Testis (tissue), 3 donors: ENCODE measurements around the gene ANO2. TPM values are rescaled to one million over a fixed set of nuclear protein-coding genes. Genes with fewer than 3 reads are reported as not detected.
A peak's percentile ranks its signal among the peaks of the same experiment; 100 is the strongest.

Source experiments
- DNase-seq: peaks from one replicate; pipeline ENCODE4 v3.0.0-alpha.2; 2019
- H3K27ac ChIP-seq, 2 donors: fragments of 200-600 bp; sonication (generic); one replicate each; pipeline ENCODE4 v1.5.1; 2019
- H3K27me3 ChIP-seq: fragments of 200-600 bp; sonication (generic); one replicate; pipeline ENCODE4 v1.5.1; 2019
- H3K36me3 ChIP-seq: fragments of 200-600 bp; sonication (generic); one replicate; pipeline ENCODE4 v1.5.1; 2017; ENCODE audit warnings: low read depth; ENCODE audit errors: missing control alignments
- H3K4me1 ChIP-seq: fragments of 200-600 bp; sonication (generic); one replicate; pipeline ENCODE4 v1.5.1; 2019
- H3K4me3 ChIP-seq, 2 donors: fragments of 200-600 bp; sonication (generic); one replicate each; pipeline ENCODE4 v1.5.1; 2017 to 2019
- H3K9me3 ChIP-seq: fragments of 200-600 bp; sonication (generic); one replicate; pipeline ENCODE4 v1.5.1; 2017
- CTCF ChIP-seq, 3 experiments: fragments of 450-650 bp in 2 of 3; fragments of 200-600 bp in 1 of 3; sonication (generic) in 1 of 3; IDR thresholded peaks; one replicate each; pipeline ENCODE4 v1.5.1; 2016 to 2019; ENCODE audit warnings: antibody characterized with exemption in 3 of 3, mild to moderate bottlenecking in 2 of 3, moderate library complexity in 1 of 3
- POLR2A ChIP-seq: fragments of 450-650 bp; IDR thresholded peaks from one replicate; pipeline ENCODE4 v1.6.1; 2017; ENCODE audit warnings: antibody characterized with exemption, mild to moderate bottlenecking, moderate library complexity
- WGBS, 2 donors: methylation state at CpG; one replicate each; pipeline ENCODE4 v1.1.5; 2018; 5-methylcytosine and 5-hydroxymethylcytosine counted together
- intact Hi-C: fragments of 100-400 bp; cut with DNase I; formaldehyde crosslinking; loops from one replicate; pipeline ENCODE4 v1.15.1; 2023; ENCODE audit warnings: low total_unique reads
- polyA plus RNA-seq: library from polyadenylated mRNA; stranded (reverse); fragments of 350-450 nt; fragmentation: Illumina TruSeq; extraction: RNeasy Lipid Tissue Mini Kit (QIAGEN cat#74804); gene quantifications from one replicate; pipeline ENCODE4 v1.2.3, GENCODE V29; 2014; ENCODE audit warnings: low read depth, low replicate concordance; ENCODE audit not compliant: insufficient read depth
- total RNA-seq, 2 donors: library from RNA; depleted of rRNA; stranded (reverse); fragments of >200 nt; gene quantifications; one replicate each; pipeline ENCODE4 v1.2.3, GENCODE V29; 2016

Gene ANO2
- total and polyA plus RNA-seq, 3 donors from 2014 or later, result 9.8 to 24.5 (median 24.4) TPM

DNA sequence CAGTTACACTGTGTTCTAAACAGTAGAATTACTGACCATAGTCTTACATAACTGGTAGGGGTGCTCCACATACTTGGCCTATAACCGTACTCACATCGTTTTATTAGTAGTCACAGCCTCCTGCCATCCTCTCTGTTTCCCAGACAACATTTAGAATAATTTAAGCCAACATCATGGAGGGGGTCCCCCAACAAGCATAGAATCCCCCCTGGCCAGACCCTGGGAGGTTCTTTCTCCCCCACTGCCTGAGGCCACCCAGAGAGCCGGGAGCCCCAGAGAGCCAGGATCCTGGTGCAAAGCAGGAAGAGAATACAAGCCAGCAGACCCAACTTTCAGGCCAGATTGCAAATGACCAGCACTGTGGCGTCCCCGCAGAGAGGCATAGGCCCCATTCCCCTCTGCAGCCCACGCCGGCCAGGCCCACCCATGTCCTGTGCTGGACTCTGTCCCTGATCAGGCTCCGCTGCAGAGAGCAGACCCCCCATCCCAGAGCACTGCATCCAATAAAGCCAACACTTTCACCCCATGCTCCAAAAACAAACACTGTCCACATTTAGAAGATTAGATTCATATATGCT lies 317.9 kb downstream of the ANO2 start:
- peaks cover 5% of the 10 kb centered on the region for H3K4me1 ChIP-seq
- no peak overlapping the region for H3K27ac ChIP-seq
- no peaks in the 10 kb centered on the region for H3K36me3 ChIP-seq
- H3K9me3 ChIP-seq, result no peaks in the 10 kb centered on the region
- TF ChIP-seq CTCF (IDR thresholded peaks at IDR 0.05), result no peak
- DNase-seq, result no peak
- 55 to 69% methylated on average over 3 to 8 of the region's 8 CpGs for WGBS, 2 donors
- H3K27me3 ChIP-seq, result no peaks in the 10 kb centered on the region
- intact Hi-C loops, result no loop called here
- no peak overlapping the region for H3K4me3 ChIP-seq

GRCh38 chr12:5626151-5626550 lies 318.9 kb downstream of the ANO2 start:
- no peaks in the 10 kb centered on the region for H3K9me3 ChIP-seq
- peak overlapping the region in 1 of 2 donors; percentile 3 for H3K27ac ChIP-seq
- 89 to 93% methylated on average over 7 of the region's 7 CpGs for WGBS, 2 donors
- no peak overlapping the region for H3K4me3 ChIP-seq
- TF ChIP-seq POLR2A (no peak), CTCF (IDR thresholded peaks at IDR 0.05) (no peak)
- intact Hi-C loops, result no loop called here
- DNase-seq, result no peak
- H3K4me1 ChIP-seq, result peaks cover 5% of the 10 kb centered on the region
- H3K27me3 ChIP-seq, result no peaks in the 10 kb centered on the region
- no peaks in the 10 kb centered on the region for H3K36me3 ChIP-seq

GRCh38 chr12:5624486-5625272 lies 320.4 kb downstream of the ANO2 start:
- intact Hi-C loops, result no loop called here
- no peak overlapping the region for H3K27ac ChIP-seq
- TF ChIP-seq POLR2A (no peak), CTCF (IDR thresholded peaks at IDR 0.05) (no peak)

DNA sequence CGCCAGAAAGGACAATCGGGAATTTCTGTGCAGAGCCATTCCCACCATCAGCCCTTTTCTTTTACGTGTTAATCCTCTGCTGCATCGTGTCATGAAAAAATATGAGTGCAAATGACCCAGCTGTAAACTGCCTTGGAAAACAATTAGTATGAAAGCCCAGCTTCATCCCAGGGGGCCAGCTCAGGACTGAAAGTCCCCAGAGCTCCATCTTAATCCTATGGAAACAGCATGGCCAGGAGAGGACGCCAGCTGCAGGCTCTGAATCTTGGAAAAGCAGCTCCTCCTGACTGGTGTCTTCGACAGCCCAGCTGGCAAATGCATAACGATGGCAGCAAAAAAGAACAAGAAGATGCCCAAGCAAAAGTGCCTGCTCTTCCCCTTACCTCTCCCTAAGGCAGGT lies 321.6 kb downstream of the ANO2 start:
- no peak for DNase-seq
- Histone ChIP-seq H3K36me3 (no peaks in the 10 kb centered on the region), H3K27me3 (no peaks in the 10 kb centered on the region), H3K9me3 (no peaks in the 10 kb centered on the region), H3K27ac (no peak overlapping the region), H3K4me1 (peaks cover 5% of the 10 kb centered on the region), H3K4me3 (no peak overlapping the region)
- intact Hi-C loops, result no loop called here
- 76 to 78% methylated on average over 7 of the region's 7 CpGs for WGBS, 2 donors
- TF ChIP-seq CTCF (IDR thresholded peaks at IDR 0.05), result no peak
- no peak for TF ChIP-seq POLR2A

More at GRCh38 chr12:5624486-5625272, 320.4 kb downstream of the ANO2 start:
- DNase-seq, result no peak
- Histone ChIP-seq H3K36me3 (no peaks in the 10 kb centered on the region), H3K27me3 (no peaks in the 10 kb centered on the region), H3K9me3 (no peaks in the 10 kb centered on the region), H3K4me3 (no peak overlapping the region), H3K4me1 (peaks cover 5% of the 10 kb centered on the region)
- WGBS, 2 donors, result 88 to 90% methylated on average over 12 to 13 of the region's 13 CpGs
